Middle frontal gyrus (tissue), 1 donor: Measurements from ENCODE around the gene PDE1C.

Experiments
- DNase-seq: peaks from one replicate; pipeline ENCODE4 v3.0.0-alpha.2; 2015; ENCODE audit warnings: low spot score; ENCODE audit errors: extremely low spot score

The PDE1C gene

DNA sequence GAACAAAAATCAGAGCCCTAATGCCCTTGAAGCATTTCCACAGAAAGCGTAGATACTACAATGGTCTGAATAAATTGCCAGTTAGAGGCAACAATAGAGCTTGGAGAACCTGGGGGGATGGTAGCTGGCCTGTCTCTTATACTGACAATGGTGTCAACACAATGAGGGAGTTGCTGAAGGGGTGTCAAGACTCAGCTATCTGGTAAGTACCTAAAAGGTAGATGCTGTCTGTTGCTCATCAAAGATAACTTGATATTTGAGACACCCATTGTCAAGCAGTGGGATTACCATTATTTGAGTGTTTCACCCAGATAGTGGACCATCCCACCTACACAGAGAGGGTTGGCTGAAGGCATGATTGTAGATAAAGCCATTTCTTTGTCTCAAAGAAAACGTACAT, 72.8 kb downstream of the PDE1C start:
- no peak for DNase-seq

DNA sequence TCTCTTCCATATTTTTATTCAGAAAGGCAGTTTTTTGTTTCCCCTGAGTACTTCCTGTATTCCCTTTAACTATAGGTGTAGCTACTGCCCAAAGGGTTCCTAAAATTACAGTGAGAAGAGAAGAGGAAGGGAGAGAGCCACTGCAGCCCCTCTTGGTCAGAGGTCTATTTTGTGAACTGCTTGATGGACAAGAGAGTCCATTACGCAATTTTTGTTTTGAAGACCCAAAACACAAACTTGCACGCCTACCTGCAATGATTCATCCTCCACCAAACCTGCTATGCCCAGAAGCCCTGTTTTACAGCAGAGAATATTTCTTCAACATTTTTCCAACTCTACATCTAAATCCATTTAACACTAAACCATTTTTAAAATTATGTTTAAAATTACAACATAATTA, 75.1 kb downstream of the PDE1C start:
- no peak for DNase-seq

DNA sequence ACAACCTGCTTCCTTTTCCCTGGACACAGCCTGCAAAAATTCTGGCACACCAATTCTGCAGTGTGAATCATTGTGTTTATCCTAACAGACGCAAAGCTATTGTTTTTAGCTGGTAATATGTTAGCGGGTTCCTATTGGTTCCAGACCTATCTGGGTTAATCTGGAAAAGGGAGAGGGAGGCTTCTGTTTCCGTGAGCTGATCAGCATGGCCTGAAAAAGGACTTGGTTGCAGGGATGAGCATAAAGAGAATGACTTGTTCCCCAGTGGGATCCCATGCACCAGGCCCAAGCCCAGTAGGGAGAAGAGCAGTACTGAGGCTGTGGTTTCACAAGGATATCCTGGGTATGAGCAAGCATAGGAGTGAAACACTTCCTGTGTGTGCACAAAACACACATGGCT, 78.4 kb downstream of the PDE1C start:
- no peak for DNase-seq

DNA sequence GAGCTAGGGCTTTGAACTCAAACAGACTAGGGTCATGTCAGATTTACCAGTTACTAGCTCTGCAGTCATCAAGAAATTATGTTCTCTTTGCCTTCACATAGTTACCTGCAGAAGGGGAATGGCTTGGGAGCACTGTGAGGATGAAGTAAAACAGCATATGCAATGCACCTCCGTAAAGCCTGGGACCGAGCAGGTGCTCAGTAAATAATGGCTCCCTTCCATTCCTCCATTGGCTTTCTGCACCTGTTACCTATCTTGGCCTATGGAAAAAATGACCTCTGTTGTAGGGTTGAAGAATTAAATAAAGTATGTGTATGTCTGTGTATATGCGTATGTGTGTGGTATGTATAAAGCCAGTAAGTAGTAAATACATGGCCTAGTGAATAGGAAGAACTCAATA, 78.8 kb downstream of the PDE1C start:
- no peak for DNase-seq

DNA sequence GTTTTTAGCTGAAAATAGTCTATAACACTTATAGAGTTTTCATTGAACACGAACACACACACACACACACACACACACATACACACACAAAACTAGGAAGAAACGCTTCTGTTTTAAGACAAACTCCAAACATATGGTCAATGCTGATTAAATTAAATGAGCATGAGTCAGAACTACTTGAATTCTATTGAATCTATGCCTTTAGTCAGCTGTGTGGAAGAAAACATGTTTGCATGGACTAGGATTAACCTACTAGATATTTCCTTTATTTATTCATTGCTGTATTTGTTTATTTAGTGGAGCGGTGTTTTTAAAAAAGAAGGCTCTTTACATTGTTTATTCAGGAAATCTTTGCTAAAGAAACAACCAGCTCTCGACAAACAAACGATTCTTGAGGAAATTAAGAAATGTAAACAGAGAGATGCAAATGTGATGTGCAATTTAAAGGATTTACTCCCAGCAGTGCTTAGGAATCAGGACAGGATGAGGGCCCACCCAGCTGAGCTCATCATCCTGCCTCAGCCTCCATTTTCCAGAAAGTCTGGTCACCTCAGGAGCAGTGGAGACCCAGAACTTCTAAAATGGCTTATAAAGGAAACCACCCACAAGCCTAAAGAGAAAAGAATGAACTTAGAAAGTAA, 83.2 kb downstream of the PDE1C start:
- DNase-seq, result no peak

DNA sequence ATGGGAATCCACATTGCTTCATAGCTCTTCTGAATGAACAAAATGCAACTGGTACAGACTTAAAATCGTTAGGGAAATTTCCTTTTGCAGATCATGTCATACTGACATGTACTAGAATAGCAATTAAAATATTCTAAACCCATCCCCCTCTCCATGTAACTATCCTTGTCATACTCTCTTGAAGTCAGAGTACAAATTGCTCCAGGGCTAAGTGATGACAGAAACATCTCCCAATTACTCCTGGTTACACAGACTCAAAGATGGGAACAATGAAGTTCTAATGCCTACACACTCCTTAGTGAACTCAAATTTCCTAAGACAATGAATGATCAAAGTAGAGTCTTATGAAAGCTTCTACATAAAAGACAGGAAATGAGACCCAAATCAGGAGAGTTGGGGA, 87.2 kb downstream of the PDE1C start:
- DNase-seq, result no peak

DNA sequence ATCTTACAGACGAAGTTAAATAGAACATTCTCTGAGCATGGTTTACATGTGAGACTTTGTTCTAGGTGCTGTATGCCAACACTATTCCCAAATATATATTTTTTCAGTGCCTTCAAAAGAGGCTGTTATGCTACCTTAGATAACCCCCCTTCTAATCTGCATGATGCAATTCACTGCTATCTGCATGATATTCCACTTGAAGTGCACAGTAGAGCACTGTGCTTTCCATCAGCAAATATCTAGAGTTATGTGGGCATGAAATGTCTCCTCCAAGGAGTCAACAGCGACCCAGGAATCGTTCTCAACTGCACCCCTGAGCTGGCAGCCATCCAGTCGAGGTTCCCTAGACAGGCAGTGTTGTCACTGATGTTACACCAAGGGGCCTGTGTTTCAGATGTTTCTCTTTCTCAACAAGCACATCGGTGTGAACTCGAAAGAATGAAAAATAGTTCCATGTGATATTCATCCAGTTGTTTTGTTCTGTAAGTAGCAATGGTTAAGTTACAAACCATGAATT, 88.3 kb downstream of the PDE1C start:
- DNase-seq, result no peak

DNA sequence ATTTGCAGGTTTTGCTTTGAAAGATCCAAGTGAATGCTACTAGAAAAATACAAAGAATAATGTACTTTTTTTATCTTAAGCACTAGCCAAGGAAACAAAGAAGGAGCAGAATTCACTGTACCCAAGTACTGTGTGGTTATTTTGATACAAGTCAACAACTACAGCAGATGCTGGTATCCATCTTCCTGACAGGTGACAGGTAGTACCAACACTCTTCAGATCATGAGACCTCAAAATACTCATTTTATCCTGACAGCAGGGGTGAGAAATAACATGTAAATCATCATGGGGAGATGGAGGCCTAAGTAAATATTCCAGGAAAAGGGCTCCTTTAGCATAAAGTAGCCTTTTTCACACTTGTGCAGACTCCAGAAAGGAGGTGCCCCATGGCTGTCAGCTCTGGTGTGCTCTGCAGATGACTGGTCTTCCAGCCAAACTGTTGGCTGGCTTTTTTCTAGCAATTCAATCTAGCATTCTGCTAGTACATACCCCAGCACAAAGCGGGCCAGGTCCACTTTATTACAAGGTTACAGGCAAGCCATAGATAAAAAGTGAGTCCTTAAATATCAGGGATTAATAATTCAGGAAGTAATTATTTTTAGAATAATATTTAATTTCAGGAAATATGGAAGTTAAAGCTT, 90.4 kb downstream of the PDE1C start:
- DNase-seq, result no peak

DNA sequence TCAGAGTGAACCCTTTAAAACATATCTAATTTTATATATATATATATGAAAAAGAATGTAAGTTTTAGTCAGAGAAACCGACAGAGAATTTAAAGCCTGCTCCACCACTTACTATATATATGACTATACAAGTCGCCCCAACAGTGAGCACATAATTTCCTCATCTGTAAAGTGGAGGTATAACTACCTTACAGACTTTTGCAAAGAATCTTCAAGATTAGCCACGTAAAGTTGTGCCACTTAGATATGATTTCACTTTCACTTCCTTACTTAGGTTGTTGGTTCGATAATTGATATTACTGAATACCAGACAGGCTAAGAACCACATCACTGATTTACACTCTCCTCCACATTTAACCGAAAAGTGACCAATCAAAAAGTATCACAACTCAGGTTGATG, 94.7 kb downstream of the PDE1C start:
- DNase-seq, result no peak

DNA sequence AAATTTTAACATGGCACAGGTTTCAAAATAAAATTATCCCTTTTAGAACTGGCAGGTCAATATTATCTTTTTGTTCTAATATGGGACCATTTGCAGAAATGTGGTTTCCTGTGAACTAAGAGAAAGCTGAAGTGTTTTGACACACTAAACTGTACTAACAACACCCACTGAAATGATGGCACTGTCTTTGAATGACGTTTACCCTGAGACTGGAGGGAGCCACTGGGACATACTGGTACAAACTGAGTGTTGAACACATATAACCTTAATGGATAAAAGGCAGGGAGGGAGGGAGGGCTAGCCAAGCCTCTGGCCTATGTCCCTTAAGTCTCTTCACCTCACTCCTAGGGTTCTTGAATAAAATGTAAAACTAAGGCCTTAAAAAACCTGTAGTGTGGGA, 95.9 kb downstream of the PDE1C start:
- DNase-seq, result no peak

DNA sequence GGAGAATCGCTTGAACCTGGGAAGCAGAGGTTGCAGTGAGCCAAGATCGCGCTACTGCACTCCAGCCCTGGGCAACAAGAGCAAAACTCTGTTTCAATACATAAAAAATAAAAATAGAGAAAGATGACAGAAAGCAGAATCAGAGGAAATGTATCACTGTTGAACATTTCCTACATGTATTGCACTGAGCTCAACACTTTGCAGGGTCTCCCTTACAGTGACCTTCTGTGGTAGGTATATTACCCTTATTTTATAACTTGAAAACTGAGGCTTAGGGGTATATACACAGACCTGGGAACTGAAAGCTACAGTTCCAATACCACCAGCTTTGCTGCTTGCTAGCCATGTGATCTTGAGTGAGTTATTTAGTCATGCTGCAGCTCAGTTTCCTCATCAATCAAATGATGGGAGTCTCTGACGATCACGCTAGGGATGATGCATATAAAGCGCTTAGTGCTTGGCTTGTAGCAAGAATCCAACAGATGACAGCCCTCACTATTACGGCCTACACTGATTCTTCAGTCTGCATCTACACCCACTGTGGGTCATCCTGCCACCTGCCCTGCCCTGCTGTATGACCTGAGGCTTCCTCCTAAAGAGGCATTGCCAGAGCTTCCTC, 99.0 kb downstream of the PDE1C start:
- DNase-seq, result no peak

DNA sequence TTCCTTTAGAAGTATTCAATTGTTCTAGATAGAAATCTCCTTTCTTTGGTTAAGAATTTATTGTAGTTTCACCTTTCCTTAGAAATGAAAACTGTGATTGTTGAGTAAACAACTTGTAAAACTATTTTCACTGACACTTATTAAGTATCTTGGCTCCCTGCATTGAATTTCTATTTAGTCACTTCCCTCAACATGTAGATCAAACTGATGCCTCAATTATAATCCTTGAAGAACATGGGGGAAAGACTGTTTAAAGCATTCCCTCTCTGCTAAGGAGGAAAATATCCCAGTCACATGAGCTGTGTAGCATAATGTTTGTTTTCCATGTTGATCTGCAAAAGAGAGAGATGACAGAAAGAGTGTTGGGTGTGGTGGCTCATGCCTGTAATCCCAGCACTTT, 99.7 kb downstream of the PDE1C start:
- DNase-seq, result no peak

DNA sequence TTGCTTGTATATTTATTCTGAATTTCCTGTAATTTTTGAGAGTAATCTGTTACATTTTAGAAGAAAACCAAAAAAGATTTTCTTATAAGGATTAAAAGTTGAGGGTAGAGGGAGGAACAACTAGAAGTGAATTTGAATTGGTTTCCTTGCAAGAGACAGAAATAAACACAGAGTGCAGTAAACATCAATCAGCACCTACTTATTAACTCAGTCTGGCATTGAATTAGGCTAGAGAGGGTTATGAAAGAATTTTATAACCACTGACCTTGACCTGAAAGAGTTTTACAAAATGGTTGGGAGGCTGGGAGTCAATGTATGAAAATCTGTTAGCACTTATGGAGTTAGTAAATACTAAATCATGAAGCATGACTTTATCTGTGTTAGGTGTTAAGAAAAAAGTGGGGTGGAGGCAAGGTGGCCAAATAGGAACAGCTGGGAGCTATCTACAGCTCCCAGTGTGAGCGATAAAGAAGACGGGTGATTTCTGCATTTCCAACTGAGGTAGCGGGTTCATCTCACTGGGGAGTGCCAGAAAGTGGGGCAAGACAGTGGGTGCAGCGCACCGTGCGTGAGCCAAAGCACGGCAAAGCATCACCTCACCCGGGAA, 106.5 kb downstream of the PDE1C start:
- no peak for DNase-seq

DNA sequence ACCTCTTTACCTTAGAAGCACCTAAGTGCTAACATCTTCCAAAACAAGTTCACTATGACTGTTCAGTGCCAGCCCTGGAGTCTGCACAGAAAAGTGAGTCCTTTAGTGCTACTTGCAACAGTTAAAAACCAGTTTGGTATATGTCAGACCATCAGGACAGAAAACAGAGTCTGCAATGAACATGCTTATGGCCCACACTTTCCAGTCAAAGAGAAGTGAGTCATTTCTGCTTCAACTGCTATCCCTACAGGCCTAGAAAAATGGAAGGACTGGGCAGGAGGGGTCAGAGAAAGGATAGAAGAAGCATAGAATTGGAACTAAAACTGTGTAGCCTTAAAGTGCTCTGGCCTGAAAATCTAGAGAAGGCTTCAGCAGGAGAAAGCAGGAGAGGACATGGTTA, 108.0 kb downstream of the PDE1C start:
- DNase-seq, result no peak

DNA sequence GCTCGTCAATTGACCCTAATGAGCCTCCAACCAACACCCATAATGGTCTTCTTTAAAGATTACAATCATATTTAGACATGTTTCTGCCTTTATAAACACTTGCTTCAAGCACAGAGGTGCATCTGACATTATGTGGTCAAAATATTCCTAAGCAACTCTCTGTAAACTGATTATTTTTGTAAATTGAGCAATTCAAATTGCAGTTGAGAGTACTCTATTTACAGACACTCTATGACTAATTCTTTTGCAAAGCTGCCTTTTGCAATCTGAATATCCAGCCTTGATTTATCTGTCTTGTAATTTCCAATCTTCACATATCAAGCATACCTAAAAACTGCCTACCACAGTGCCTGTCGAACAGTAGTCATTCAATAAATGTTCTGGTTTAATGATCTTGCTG, 112.0 kb downstream of the PDE1C start:
- DNase-seq, result no peak

DNA sequence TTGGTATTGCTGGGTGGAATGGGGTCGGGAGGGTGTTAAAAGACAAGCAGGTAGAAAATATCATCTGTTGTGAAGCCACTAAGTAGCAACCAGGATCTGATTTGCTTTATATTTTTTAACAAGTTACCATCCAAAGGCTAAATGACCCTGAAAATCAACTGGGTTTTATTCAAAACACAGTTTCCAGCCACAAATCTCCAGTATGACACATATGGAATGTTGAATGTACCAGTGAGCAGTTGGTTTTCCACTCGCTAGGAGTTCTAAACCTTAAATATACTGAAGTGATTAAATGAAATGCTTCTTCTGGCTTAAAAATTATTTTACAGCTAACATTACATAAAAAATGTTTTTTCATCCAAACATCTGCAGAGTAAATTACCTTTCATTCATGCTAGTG, 112.5 kb downstream of the PDE1C start:
- DNase-seq, result no peak

DNA sequence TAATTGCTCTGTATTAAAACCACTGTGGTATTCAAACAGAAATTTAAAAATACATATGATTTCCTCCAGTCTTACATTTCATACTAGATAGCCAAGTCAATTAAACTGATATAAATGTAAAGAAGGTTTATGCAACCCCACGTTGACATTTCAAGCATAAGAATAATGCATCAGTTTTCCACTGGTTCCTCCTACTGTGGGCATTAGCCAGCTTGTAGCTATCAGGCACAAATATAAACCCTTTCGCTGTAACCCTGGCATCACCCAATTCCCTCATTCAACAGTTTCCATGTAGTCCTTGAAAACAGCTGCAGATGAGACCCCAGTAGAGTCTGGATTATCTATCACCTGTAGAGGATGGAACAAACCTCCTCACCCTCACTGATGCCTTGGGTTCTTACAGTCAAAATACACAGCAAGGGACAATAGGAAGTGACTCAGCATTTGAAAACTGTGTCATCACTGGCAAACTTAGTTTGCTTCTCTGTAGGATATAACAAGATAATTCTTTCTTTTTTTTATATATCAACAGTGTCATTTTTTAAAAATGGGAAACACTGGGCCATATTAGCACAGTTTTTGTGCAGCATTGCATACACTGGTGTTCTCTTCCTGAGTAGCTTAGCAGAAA, 113.0 kb downstream of the PDE1C start:
- no peak for DNase-seq

DNA sequence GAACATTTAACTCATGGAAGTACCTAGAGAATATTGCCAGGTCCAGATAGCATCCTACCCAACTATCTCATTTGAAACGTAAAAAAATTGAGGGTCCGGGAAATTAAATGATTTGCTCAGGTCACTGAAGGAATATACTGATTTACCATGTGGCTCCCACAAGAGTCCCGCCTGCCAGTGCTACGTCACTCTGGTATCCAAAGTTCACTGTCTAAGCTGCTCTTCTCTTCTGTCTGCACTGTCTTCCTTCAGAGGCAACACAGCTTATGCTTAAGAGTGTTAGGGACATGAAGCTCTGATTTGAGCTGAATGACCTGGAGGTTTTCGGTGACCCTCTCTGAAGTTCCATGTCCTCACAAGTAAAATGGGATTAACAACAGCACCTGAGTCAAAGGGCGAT, 114.6 kb downstream of the PDE1C start:
- DNase-seq, result no peak

DNA sequence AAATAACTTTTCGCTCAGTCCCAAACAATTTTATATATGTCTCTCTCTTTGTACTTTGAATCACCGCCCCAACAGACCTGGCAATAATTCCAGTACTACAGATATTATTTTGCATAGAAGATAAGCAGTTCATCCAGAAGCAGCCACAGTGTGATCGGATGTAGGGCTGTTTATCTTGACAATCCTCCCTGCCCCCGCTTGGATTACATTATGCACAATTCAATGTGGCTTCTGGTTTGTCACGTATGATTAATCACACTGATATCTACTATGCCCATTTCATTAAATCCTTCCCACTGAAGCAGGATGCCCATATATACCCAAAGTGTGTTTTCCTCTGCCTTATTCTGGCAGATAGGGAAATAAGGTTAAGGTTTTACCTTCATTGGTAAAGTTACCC, 115.2 kb downstream of the PDE1C start:
- DNase-seq, result no peak

DNA sequence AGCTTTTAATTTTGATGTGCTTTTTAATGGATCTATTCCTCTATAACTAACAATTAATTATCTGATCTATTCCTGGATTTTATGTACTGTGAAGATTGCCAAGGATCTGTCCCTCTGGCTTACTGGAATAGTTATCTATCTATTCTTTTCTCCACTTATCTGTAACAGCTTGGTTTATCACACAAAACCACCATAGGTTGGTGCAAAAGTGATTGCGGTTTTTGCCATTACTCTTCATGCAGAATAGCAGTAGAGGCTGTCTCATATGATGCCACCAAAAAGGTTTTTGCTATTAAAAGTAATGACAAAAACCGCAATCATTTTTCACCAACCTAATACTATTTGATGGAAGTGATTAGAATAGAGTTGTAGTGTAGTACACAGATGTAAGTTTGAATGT, 115.7 kb downstream of the PDE1C start:
- no peak for DNase-seq

DNA sequence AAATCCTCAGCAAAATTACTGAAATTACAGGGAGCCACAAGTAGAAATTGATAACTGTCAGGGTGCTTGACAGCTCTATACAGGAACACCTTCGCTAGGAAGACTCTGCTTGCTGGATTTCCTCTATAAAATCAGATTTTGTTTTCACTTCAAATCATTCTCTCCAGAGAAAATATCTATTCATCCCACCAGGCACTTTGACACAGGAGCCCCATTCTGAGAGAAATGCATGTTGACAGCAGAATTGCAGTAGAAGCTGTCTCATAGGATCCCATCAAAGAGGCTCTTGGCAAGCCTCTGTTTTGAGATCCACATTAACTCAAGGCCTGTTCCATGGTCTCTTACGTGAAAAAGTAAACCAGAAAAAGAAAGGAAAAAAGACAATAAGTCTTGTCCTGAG, 116.8 kb downstream of the PDE1C start:
- no peak for DNase-seq
